Neural crest cell (in vitro differentiated cells): ENCODE measurements around the gene SLC38A10. TPM values are rescaled to one million over a fixed set of nuclear protein-coding genes. Genes with fewer than 3 reads are reported as not detected.

Experiments
- DNase-seq: peaks from one replicate; pipeline ENCODE4 v3.0.0; 2021; ENCODE audit warnings: low read depth, mixed read lengths, low spot score
- H3K27ac Mint-ChIP-seq: one replicate; pipeline ENCODE4 v1.8.0; 2021; ENCODE audit warnings: mild to moderate bottlenecking, mixed read lengths; ENCODE audit not compliant: unreplicated experiment
- H3K27me3 Mint-ChIP-seq: 2 replicates; pipeline ENCODE4 v1.8.0; 2021; ENCODE audit warnings: low read depth, mild to moderate bottlenecking, mixed read lengths
- H3K36me3 Mint-ChIP-seq: 2 replicates; pipeline ENCODE4 v1.8.0; 2021; ENCODE audit warnings: low read depth, mild to moderate bottlenecking, mixed read lengths
- H3K4me1 Mint-ChIP-seq: 2 replicates; pipeline ENCODE4 v1.8.0; 2021; ENCODE audit warnings: mixed read lengths
- H3K4me3 Mint-ChIP-seq: one replicate; pipeline ENCODE4 v1.8.0; 2021; ENCODE audit warnings: mild to moderate bottlenecking, mixed read lengths
- H3K9me3 Mint-ChIP-seq: 2 replicates; pipeline ENCODE4 v1.8.0; 2021; ENCODE audit warnings: mixed read lengths
- CTCF ChIP-seq: fragments of 200-600 bp; sonication (generic); conservative IDR thresholded peaks from 2 replicates; pipeline ENCODE4 v1.5.0; 2021; ENCODE audit warnings: antibody characterized with exemption, mild to moderate bottlenecking
- total RNA-seq: library from RNA; stranded (reverse); gene quantifications from 2 replicates; pipeline ENCODE4 v1.2.1, GENCODE V29; 2021

Gene SLC38A10
- total RNA-seq, 1 donor from 2014 or later = 63.3 TPM

GRCh38 chr17:81246679-81247338, 48.3 kb downstream of the SLC38A10 start:
- H3K9me3 Mint-ChIP-seq = no peaks in the 10 kb centered on the region
- peak overlapping the region; percentile 71 for H3K4me3 Mint-ChIP-seq
- no peak for TF ChIP-seq CTCF
- H3K27me3 Mint-ChIP-seq = peaks cover 4% of the 10 kb centered on the region
- peaks cover 8% of the 10 kb centered on the region for H3K4me1 Mint-ChIP-seq
- peak overlapping the region; percentile 91 for H3K27ac Mint-ChIP-seq
- no peak for DNase-seq
- H3K36me3 Mint-ChIP-seq = no peaks in the 10 kb centered on the region

- no peak for DNase-seq
- no peaks in the 10 kb centered on the region for H3K36me3 Mint-ChIP-seq
- no peak overlapping the region for H3K27ac Mint-ChIP-seq
- H3K4me3 Mint-ChIP-seq = peak overlapping the region; percentile 71
- peaks cover 4% of the 10 kb centered on the region for H3K27me3 Mint-ChIP-seq
- H3K4me1 Mint-ChIP-seq = peaks cover 8% of the 10 kb centered on the region
- H3K9me3 Mint-ChIP-seq = no peaks in the 10 kb centered on the region
- TF ChIP-seq CTCF = no peak
Measured at GRCh38 chr17:81246343-81246670, 48.8 kb downstream of the SLC38A10 start.

- no peak overlapping the region for H3K4me3 Mint-ChIP-seq
- no peaks in the 10 kb centered on the region for H3K36me3 Mint-ChIP-seq
- no peaks in the 10 kb centered on the region for H3K9me3 Mint-ChIP-seq
- H3K27ac Mint-ChIP-seq = no peak overlapping the region
- DNase-seq = no peak
- H3K4me1 Mint-ChIP-seq = peaks cover 11% of the 10 kb centered on the region
- H3K27me3 Mint-ChIP-seq = peaks cover 4% of the 10 kb centered on the region
- no peak for TF ChIP-seq CTCF
Measured at GRCh38 chr17:81245665-81246342, 49.3 kb downstream of the SLC38A10 start.

- no peak for DNase-seq
- H3K4me3 Mint-ChIP-seq = peak overlapping the region; percentile 81
Measured at GRCh38 chr17:81245024-81245664, 50.0 kb downstream of the SLC38A10 start.

More at GRCh38 chr17:81245024-81245664, 50.0 kb downstream of the SLC38A10 start:
- no peaks in the 10 kb centered on the region for H3K9me3 Mint-ChIP-seq
- TF ChIP-seq CTCF = no peak
- H3K27ac Mint-ChIP-seq = no peak overlapping the region
- H3K36me3 Mint-ChIP-seq = no peaks in the 10 kb centered on the region
- peaks cover 15% of the 10 kb centered on the region for H3K4me1 Mint-ChIP-seq
- H3K27me3 Mint-ChIP-seq = peaks cover 4% of the 10 kb centered on the region
